CD4-positive, CD25-positive, alpha-beta regulatory T cell (primary cell): ENCODE results near the gene ELOVL2. TPM values are rescaled to one million over a fixed set of nuclear protein-coding genes. Genes with fewer than 3 reads are reported as not detected.
"Not testable (repeated sequence)": the region's sequence is repeated elsewhere in the genome, so short reads cannot be mapped to it uniquely, and the experiment has no call there.

Experiments used
- ATAC-seq, 2 donors: fragments of 150-1000 bp; cut with Tn5 transposase; one replicate each; pipeline ENCODE4 v1.10.0; 2021; ENCODE audit warnings: low read depth in 2 of 2, moderate number of reproducible peaks in 2 of 2, moderate library complexity in 1 of 2
- DNase-seq, 3 donors: peaks; one replicate each; pipeline versions ENCODE4 v3.0.0 to v3.0.0-alpha.2; 2012 to 2022; ENCODE audit warnings: mixed read lengths in 1 of 3
- H3K27ac ChIP-seq: one replicate; pipeline ENCODE4 v1.7.0; 2013; ENCODE audit warnings: mild to moderate bottlenecking, low read length; ENCODE audit not compliant: insufficient read depth, poor library complexity, severe bottlenecking
- H3K27me3 ChIP-seq: one replicate; pipeline ENCODE4 v1.7.0; 2013; ENCODE audit warnings: low read length; ENCODE audit not compliant: control insufficient read depth, insufficient read depth
- H3K36me3 ChIP-seq: one replicate; pipeline ENCODE4 v1.7.0; 2013; ENCODE audit warnings: mild to moderate bottlenecking, low read length, moderate library complexity; ENCODE audit not compliant: control insufficient read depth, insufficient read depth
- H3K4me1 ChIP-seq: 2 replicates; pipeline ENCODE4 v1.7.0; 2013; ENCODE audit warnings: mild to moderate bottlenecking, low read length; ENCODE audit not compliant: insufficient read depth, control insufficient read depth, poor library complexity, severe bottlenecking
- H3K4me3 ChIP-seq: one replicate; pipeline ENCODE4 v1.7.0; 2013; ENCODE audit warnings: low read depth, mild to moderate bottlenecking, low read length, moderate library complexity
- H3K9me3 ChIP-seq, 2 experiments: 1 replicate in 1 of 2; 2 replicates in 1 of 2; pipeline ENCODE4 v1.7.0; 2013; ENCODE audit warnings: low read length in 2 of 2, mild to moderate bottlenecking in 1 of 2, moderate library complexity in 1 of 2; ENCODE audit not compliant: control insufficient read depth in 2 of 2
- H3K27ac Mint-ChIP-seq, 3 donors: one replicate each; pipeline ENCODE4 v1.8.0; 2020 to 2022; ENCODE audit warnings: mild to moderate bottlenecking in 3 of 3, mixed read lengths in 3 of 3, moderate library complexity in 2 of 3
- H3K27me3 Mint-ChIP-seq: one replicate; pipeline ENCODE4 v1.8.0; 2022; ENCODE audit warnings: mild to moderate bottlenecking, mixed read lengths
- H3K36me3 Mint-ChIP-seq: one replicate; pipeline ENCODE4 v1.8.0; 2020; ENCODE audit warnings: mixed read lengths
- H3K4me1 Mint-ChIP-seq, 4 donors: one replicate each; pipeline ENCODE4 v1.8.0; 2020 to 2022; ENCODE audit warnings: mixed read lengths in 4 of 4, mild to moderate bottlenecking in 1 of 4
- H3K4me3 Mint-ChIP-seq, 4 donors: one replicate each; pipeline ENCODE4 v1.8.0; 2020 to 2022; ENCODE audit warnings: mild to moderate bottlenecking in 4 of 4, mixed read lengths in 4 of 4, moderate library complexity in 3 of 4
- H3K9me3 Mint-ChIP-seq, 7 donors: one replicate each; pipeline ENCODE4 v1.8.0; 2020 to 2022; ENCODE audit warnings: mixed read lengths in 7 of 7, mild to moderate bottlenecking in 3 of 7, moderate library complexity in 2 of 7
- polyA plus RNA-seq, 4 donors: library from polyadenylated mRNA; unstranded; fragments of 300-500 nt; fragmentation: Illumina TruSeq; gene quantifications; one replicate each; pipeline ENCODE4 v1.2.3, GENCODE V29; 2021
- total RNA-seq: library from RNA; stranded (reverse); gene quantifications from one replicate; pipeline ENCODE4 v1.2.3, GENCODE V29; 2022

ELOVL2 gene
- total and polyA plus RNA-seq, 5 donors from 2014 or later: not detected

DNA sequence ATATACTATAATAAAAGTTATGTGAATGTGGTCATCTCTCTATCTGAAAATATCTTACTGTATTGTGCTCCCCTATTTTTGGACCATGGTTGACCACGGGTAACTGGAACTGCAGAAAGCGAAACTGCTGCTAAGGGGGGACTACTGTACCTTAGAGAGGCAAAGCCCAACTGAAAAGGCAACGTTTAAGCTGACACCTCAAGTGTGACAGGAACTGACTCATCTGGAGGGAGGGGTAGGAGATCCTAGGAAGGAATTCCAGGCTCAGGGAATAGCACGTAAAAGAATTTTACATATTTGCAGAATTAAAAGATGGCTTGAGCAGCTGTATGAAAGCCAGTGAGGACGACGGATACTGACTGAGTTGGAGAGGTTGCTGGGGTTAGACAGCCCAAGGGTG is 34.8 kb downstream of the ELOVL2 start:
- ATAC-seq (no peak), DNase-seq (no peak)
- Histone ChIP-seq H3K4me1 (no peaks in the 10 kb centered on the region), H3K4me3 (no peak overlapping the region), H3K9me3 (no peaks in the 10 kb centered on the region), H3K27ac (no peak overlapping the region), H3K27me3 (peaks cover 6% of the 10 kb centered on the region), H3K36me3 (no peaks in the 10 kb centered on the region)
- Mint-ChIP-seq H3K27ac (no peak overlapping the region), H3K36me3 (no peaks in the 10 kb centered on the region), H3K4me1 (no peaks in the 10 kb centered on the region), H3K27me3 (peaks cover 7% of the 10 kb centered on the region), H3K9me3 (no peaks in the 10 kb centered on the region), H3K4me3 (no peak overlapping the region)

DNA sequence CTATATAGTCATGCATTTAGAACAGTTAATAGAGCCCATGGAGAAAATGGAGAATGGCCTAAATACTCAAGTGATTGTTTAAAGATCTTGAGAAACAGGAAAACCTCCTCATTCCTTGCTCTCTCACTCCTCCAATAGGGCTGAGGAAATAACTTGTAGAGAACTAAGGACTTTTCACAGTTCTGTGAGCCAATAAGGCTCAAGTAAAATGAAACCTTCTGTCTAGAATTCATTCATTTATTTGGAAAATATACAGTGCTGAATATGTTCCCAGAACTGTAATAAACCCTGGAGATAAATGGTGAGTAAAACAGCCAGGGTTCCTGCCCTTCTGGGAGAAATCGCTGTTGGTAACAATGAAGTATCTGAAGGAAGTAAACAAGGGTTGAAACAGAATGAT is 35.3 kb downstream of the ELOVL2 start:
- no peaks in the 10 kb centered on the region for H3K4me1 Mint-ChIP-seq
- Histone ChIP-seq H3K27me3 (peaks cover 6% of the 10 kb centered on the region), H3K27ac (no peak overlapping the region), H3K9me3 (no peaks in the 10 kb centered on the region), H3K36me3 (no peaks in the 10 kb centered on the region), H3K4me3 (no peak overlapping the region), H3K4me1 (no peaks in the 10 kb centered on the region)
- no peaks in the 10 kb centered on the region for H3K9me3 Mint-ChIP-seq
- H3K36me3 Mint-ChIP-seq: no peaks in the 10 kb centered on the region
- ATAC-seq (no peak), DNase-seq (no peak)
- peak overlapping the region in 1 of 3 donors; percentile 17 for H3K27ac Mint-ChIP-seq
- H3K4me3 Mint-ChIP-seq: no peak overlapping the region
- H3K27me3 Mint-ChIP-seq: peaks cover 9% of the 10 kb centered on the region

DNA sequence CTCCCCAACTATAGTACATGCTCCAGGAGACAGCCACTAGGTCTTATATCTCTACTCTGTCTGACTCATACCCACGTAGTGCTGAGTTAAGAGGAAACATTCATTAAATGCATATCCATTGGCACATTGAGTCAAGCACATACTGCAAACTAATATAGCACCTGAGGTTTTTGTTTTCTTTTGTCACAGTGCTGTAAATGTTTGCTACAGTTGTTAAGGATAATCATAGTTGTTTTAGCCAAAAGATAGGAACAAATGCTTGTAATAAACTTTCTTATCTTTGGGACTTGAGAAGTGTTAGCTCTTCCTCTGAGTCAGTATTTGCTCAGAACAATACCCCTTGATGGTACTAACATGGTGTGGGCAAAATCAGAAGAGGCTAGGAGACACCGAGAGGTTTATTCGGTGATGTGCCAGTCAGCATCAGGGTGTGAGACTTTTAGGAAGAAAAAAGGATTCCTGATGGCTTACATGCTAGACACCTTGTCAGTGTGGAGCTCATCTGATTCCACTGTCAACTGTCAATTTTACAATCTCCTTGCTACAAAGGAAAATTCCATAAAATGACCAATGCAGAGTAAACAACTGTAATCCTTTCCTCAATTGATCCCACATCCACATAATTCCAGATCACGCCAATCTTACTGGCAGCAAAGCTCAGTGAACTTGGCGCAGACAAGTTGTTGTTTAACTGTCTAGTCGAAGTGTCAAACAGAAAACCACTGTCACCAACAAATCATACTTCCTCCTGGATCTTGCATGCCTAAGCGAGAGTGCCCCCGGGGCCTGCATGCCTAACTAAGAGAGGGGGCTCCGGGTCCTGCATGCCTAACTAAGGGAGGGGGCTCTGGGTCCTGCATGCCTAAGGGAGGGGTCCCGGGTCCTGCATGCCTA is 36.1 kb downstream of the ELOVL2 start:
- no peaks in the 10 kb centered on the region for H3K9me3 Mint-ChIP-seq
- no peak overlapping the region for H3K4me3 Mint-ChIP-seq
- Histone ChIP-seq H3K4me1 (no peaks in the 10 kb centered on the region), H3K27me3 (peaks cover 6% of the 10 kb centered on the region), H3K9me3 (no peaks in the 10 kb centered on the region), H3K4me3 (no peak overlapping the region), H3K27ac (no peak overlapping the region), H3K36me3 (no peaks in the 10 kb centered on the region)
- H3K36me3 Mint-ChIP-seq: no peaks in the 10 kb centered on the region
- ATAC-seq (no peak), DNase-seq (no peak)
- H3K27me3 Mint-ChIP-seq: peaks cover 13% of the 10 kb centered on the region
- no peaks in the 10 kb centered on the region for H3K4me1 Mint-ChIP-seq
- no peak overlapping the region for H3K27ac Mint-ChIP-seq

DNA sequence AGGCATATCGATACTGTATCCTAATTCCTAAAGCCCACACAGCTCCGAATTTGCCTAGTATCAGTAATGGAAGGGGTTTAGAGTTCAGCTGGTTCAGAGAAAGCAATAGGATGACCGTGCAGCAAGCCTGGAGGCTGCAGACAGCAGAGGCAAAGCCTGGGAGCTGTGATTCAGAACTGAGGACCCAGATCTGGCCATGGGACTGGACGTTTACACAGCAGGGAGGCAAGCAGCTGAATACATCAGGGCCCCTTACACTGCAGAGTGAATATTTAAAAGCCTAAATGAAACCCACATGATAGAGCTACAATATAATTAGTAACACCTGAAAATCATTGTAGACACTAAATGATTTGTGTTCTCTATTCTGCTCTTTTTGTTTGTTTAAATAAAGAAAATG is 38.0 kb downstream of the ELOVL2 start:
- Mint-ChIP-seq H3K27me3 (peaks cover 13% of the 10 kb centered on the region), H3K9me3 (no peaks in the 10 kb centered on the region), H3K36me3 (no peaks in the 10 kb centered on the region), H3K4me1 (no peaks in the 10 kb centered on the region), H3K4me3 (no peak overlapping the region), H3K27ac (no peak overlapping the region)
- Histone ChIP-seq H3K4me3 (no peak overlapping the region), H3K36me3 (no peaks in the 10 kb centered on the region), H3K9me3 (no peaks in the 10 kb centered on the region), H3K27ac (no peak overlapping the region), H3K4me1 (no peaks in the 10 kb centered on the region), H3K27me3 (peaks cover 6% of the 10 kb centered on the region)
- DNase-seq: no peak
- ATAC-seq: no peak

DNA sequence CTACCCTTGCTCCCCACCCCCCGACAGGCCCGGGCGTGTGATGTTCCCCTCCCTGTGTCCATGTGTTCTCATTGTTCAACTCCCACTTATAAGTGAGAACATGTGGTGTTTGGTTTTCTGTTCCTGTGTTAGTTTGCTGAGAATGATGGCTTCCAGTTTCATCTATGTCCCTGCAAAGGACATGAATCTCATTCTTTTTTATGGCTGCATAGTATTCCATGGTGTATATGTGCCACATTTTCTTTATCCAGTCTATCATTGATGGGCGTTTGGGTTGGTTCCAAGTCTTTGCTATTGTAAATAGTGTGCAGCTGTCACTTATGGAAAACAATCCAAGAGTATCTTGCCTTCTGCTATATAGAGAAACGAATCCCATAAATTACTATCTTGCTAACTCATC is 40.8 kb downstream of the ELOVL2 start:
- peaks cover 21% of the 10 kb centered on the region for H3K27me3 Mint-ChIP-seq
- H3K36me3 Mint-ChIP-seq, H3K9me3 Mint-ChIP-seq, H3K27me3 ChIP-seq, H3K9me3 ChIP-seq, DNase-seq, H3K27ac Mint-ChIP-seq, H3K4me3 ChIP-seq, H3K36me3 ChIP-seq, H3K4me1 Mint-ChIP-seq, H3K27ac ChIP-seq, H3K4me3 Mint-ChIP-seq, ATAC-seq, H3K4me1 ChIP-seq: not testable (repeated sequence)

DNA sequence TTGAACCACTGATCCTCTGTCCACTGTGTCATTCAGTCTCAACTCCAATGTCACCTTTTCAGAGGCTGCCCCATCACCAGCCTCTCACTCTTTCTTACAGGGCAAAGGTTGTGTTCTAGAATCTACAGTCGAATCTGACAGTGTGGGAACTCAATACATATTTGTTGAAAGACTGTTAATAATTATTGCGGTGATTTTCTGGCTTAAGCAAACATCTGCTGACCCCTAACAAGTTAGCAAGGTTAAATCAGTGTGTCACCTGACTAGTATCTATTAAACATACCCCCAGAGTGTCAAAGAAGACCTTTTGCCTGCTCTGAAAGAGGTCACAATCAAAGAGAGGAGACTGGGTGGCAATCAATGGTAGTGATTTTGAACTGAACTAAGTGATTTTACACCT is 41.9 kb downstream of the ELOVL2 start:
- peaks cover 0 to 3% (median 0%) of the 10 kb centered on the region in 7 donors for H3K9me3 Mint-ChIP-seq
- no peak overlapping the region for H3K27ac Mint-ChIP-seq
- H3K36me3 Mint-ChIP-seq: no peaks in the 10 kb centered on the region
- no peak overlapping the region for H3K4me3 Mint-ChIP-seq
- Histone ChIP-seq H3K4me3 (no peak overlapping the region), H3K27ac (no peak overlapping the region), H3K27me3 (peaks cover 2% of the 10 kb centered on the region), H3K4me1 (no peaks in the 10 kb centered on the region), H3K36me3 (no peaks in the 10 kb centered on the region), H3K9me3 (no peaks in the 10 kb centered on the region)
- H3K4me1 Mint-ChIP-seq: no peaks in the 10 kb centered on the region
- no peak for DNase-seq
- peaks cover 19% of the 10 kb centered on the region for H3K27me3 Mint-ChIP-seq
- no peak for ATAC-seq

DNA sequence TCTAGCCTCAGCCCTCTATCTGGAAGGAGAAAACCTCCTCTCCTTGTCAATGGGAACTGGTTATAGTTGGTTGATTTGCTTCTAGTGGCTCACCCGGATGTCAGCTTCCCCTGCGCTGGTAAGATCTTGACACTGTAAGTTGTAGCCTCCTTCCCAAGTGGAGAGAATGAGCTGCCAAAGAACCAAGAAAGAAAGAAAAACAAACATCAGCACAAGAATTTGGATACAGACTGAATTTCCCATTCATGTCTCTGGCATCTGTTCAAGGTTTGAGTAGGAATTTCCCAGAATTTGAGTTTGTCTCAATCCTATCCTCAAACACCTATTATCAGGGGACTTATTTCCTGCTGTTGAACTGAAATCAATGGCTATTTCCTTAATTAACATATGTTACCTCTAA is 44.1 kb downstream of the ELOVL2 start:
- Mint-ChIP-seq H3K9me3 (peaks cover 0 to 3% (median 0%) of the 10 kb centered on the region in 7 donors), H3K4me1 (no peaks in the 10 kb centered on the region), H3K27me3 (peaks cover 17% of the 10 kb centered on the region), H3K36me3 (no peaks in the 10 kb centered on the region), H3K4me3 (no peak overlapping the region), H3K27ac (no peak overlapping the region)
- no peak overlapping the region for H3K4me3 ChIP-seq
- ATAC-seq: no peak
- H3K27me3 ChIP-seq: no peaks in the 10 kb centered on the region
- H3K4me1 ChIP-seq: no peaks in the 10 kb centered on the region
- no peaks in the 10 kb centered on the region for H3K36me3 ChIP-seq
- no peak for DNase-seq
- no peaks in the 10 kb centered on the region for H3K9me3 ChIP-seq
- H3K27ac ChIP-seq: no peak overlapping the region

DNA sequence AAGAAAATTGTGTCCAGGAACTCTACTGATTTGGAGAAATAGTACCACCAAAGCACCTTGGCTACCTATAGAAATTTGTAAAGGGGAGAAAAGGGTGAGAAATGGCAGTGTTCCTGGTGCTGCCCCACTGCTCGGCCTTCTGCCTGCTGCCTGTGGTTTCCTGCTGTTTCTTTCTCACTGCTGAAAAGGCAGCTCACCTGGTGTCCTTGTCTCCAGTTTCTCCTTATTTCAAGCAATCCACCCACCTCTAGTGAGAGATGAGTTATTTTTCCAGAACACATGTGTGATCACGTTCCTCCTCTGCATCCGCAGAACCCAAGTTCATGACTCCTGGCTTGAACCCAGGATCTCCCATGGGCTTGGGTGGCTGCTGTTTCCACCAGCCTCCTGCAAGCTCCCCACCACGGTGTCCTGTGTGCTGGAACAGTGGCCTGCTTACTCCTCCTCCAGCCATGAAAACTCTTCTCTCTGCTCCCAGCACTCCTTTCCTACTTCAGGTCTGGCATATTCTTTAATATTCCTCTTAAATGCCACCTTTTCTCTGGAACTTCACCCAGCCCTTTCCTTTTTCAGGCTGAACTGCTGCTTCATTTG is 48.9 kb downstream of the ELOVL2 start:
- Histone ChIP-seq H3K4me1 (no peaks in the 10 kb centered on the region), H3K27ac (no peak overlapping the region), H3K36me3 (no peaks in the 10 kb centered on the region), H3K9me3 (no peaks in the 10 kb centered on the region), H3K4me3 (no peak overlapping the region), H3K27me3 (peaks cover 1% of the 10 kb centered on the region)
- no peak overlapping the region for H3K4me3 Mint-ChIP-seq
- peaks cover 0 to 3% (median 0%) of the 10 kb centered on the region in 7 donors for H3K9me3 Mint-ChIP-seq
- ATAC-seq: no peak
- no peaks in the 10 kb centered on the region for H3K36me3 Mint-ChIP-seq
- peaks cover 20% of the 10 kb centered on the region for H3K27me3 Mint-ChIP-seq
- H3K4me1 Mint-ChIP-seq: no peaks in the 10 kb centered on the region
- no peak for DNase-seq
- H3K27ac Mint-ChIP-seq: no peak overlapping the region
